OCI-LY3 (cell line): ENCODE data around the gene POLR2B.
A peak's percentile ranks its signal among the peaks of the same experiment; 100 is the strongest.
"Not testable (repeated sequence)": the region's sequence is repeated elsewhere in the genome, so short reads cannot be mapped to it uniquely, and the experiment has no call there.

Experiments used
- H2AFZ ChIP-seq: fragments of 200-600, 300-600 bp; shearing (Covaris generic); 2 replicates; pipeline ENCODE4 v1.6.0; 2014; ENCODE audit warnings: antibody characterized with exemption, low read depth, low read length
- H3K27ac ChIP-seq: fragments of 200-600, 300-600 bp; sonication (generic); 2 replicates; pipeline ENCODE4 v1.5.1; 2014; ENCODE audit warnings: mild to moderate bottlenecking, low read length, moderate library complexity, mixed read lengths
- H3K27me3 ChIP-seq: fragments of 200-600, 300-600 bp; sonication (generic); 2 replicates; pipeline ENCODE4 v1.6.1; 2014; ENCODE audit warnings: low read depth, low read length, mixed read lengths
- H3K36me3 ChIP-seq: fragments of 200-600, 300-600 bp; sonication (generic); replicated peaks from 2 replicates; pipeline ENCODE3; 2014; ENCODE audit warnings: low read depth, low read length, mixed read lengths
- H3K4me1 ChIP-seq: fragments of 300-600, 200-600 bp; sonication (generic); 2 replicates; pipeline ENCODE4 v1.6.1; 2014; ENCODE audit warnings: low read length, mixed read lengths
- H3K4me2 ChIP-seq: fragments of 200-600, 300-600 bp; sonication (generic); 2 replicates; pipeline ENCODE4 v1.6.1; 2014; ENCODE audit warnings: low read length, mixed read lengths
- H3K4me3 ChIP-seq: fragments of 300-600, 200-600 bp; sonication (generic); 2 replicates; pipeline ENCODE4 v1.5.1; 2014; ENCODE audit warnings: antibody characterized with exemption, mild to moderate bottlenecking, low read length, moderate library complexity
- H3K79me2 ChIP-seq: fragments of 300-600, 200-600 bp; shearing (Covaris generic); 2 replicates; pipeline ENCODE4 v1.6.1; 2014; ENCODE audit warnings: mild to moderate bottlenecking, low read length, mixed read lengths
- H3K9ac ChIP-seq: fragments of 300-600, 200-600 bp; shearing (Covaris generic); 2 replicates; pipeline ENCODE4 v1.6.0; 2014; ENCODE audit warnings: mild to moderate bottlenecking, low read length, moderate library complexity
- H3K9me3 ChIP-seq: fragments of 200-600, 300-600 bp; shearing (Covaris generic); 2 replicates; pipeline ENCODE4 v1.6.1; 2014; ENCODE audit warnings: low read length, mixed read lengths; ENCODE audit not compliant: insufficient read depth
- H4K20me1 ChIP-seq: fragments of 200-600, 300-600 bp; sonication (generic); 2 replicates; pipeline ENCODE4 v1.6.1; 2016; ENCODE audit warnings: low read length, mixed read lengths; ENCODE audit not compliant: insufficient read depth
- CTCF ChIP-seq: fragments of 200-600, 300-600 bp; sonication (generic); IDR thresholded peaks from 2 replicates; pipeline ENCODE4 v1.5.1; 2014; ENCODE audit warnings: antibody characterized with exemption, low read length, low read depth
- EZH2phosphoT487 ChIP-seq: fragments of 200-600 bp; shearing (Covaris generic); IDR thresholded peaks from 2 replicates; pipeline ENCODE4 v1.6.1; 2018; ENCODE audit warnings: antibody characterized with exemption, mixed run types, low read depth

Gene POLR2B

GRCh38 chr4:56978750-56979303, at the start of gene POLR2B:
Gene POLR2B, plus strand, starts transcription at chr4:56978896. Its CDS starts 90 bp downstream, at chr4:56978986.
- H3K9ac ChIP-seq, result peak within 1 kb of the TSS; percentile 88
- H3K4me1 ChIP-seq, result peaks cover 14% of the 10 kb centered on the region
- H2AFZ ChIP-seq, result peak within 1 kb of the TSS; percentile 33; the same call in 1 of the 2 replicates
- peak within 1 kb of the TSS; percentile 97 for H3K4me3 ChIP-seq
- peak within 1 kb of the TSS; percentile 94 for H3K27ac ChIP-seq
- H4K20me1 ChIP-seq, result peaks cover 44% of the 10 kb centered on the region
- peak within 1 kb of the TSS; percentile 68 for H3K4me2 ChIP-seq
- H3K79me2 ChIP-seq, result peaks cover 91% of the 10 kb centered on the region
- peaks cover 31% of the 10 kb centered on the region for H3K36me3 ChIP-seq
- no peaks in the 10 kb centered on the region for H3K27me3 ChIP-seq
- peaks cover 3% of the 10 kb centered on the region; the same call in 1 of the 2 replicates for H3K9me3 ChIP-seq
- no peak for TF ChIP-seq EZH2phosphoT487
- TF ChIP-seq CTCF, result no peak

- H3K27ac ChIP-seq, result no peak overlapping the region
- no peak overlapping the region for H3K9ac ChIP-seq
- H3K4me2 ChIP-seq, result no peak overlapping the region
- H3K79me2 ChIP-seq, result peaks cover 27% of the 10 kb centered on the region
- H3K36me3 ChIP-seq, result peaks cover 40% of the 10 kb centered on the region
- H3K9me3 ChIP-seq, result no peaks in the 10 kb centered on the region
- peaks cover 13% of the 10 kb centered on the region for H3K4me1 ChIP-seq
- H3K4me3 ChIP-seq, result no peak overlapping the region
- no peak for TF ChIP-seq EZH2phosphoT487
- TF ChIP-seq CTCF, result no peak
- H4K20me1 ChIP-seq, result peaks cover 19% of the 10 kb centered on the region
- H3K27me3 ChIP-seq, result no peaks in the 10 kb centered on the region
- no peak overlapping the region for H2AFZ ChIP-seq
These were observed 48.1 kb upstream of the POLR2B start for GRCh38 chr4:56930638-56931037.

- no peaks in the 10 kb centered on the region for H3K9me3 ChIP-seq
- H3K4me3 ChIP-seq, result no peak overlapping the region
- peaks cover 19% of the 10 kb centered on the region for H4K20me1 ChIP-seq
- peaks cover 27% of the 10 kb centered on the region for H3K79me2 ChIP-seq
- H3K4me2 ChIP-seq, result peak overlapping the region; percentile 45
- TF ChIP-seq CTCF, result no peak
- TF ChIP-seq EZH2phosphoT487, result no peak
- H3K36me3 ChIP-seq, result peaks cover 40% of the 10 kb centered on the region
- H3K27me3 ChIP-seq, result no peaks in the 10 kb centered on the region
- no peak overlapping the region for H3K27ac ChIP-seq
- H3K9ac ChIP-seq, result no peak overlapping the region
- H2AFZ ChIP-seq, result no peak overlapping the region
- peaks cover 13% of the 10 kb centered on the region for H3K4me1 ChIP-seq
These were observed 46.8 kb upstream of the POLR2B start for GRCh38 chr4:56931924-56932323.

- no peaks in the 10 kb centered on the region for H3K4me1 ChIP-seq
- no peaks in the 10 kb centered on the region for H3K9me3 ChIP-seq
- H3K27ac ChIP-seq, result no peak overlapping the region
- peaks cover 15% of the 10 kb centered on the region for H3K36me3 ChIP-seq
- TF ChIP-seq CTCF, result no peak
- TF ChIP-seq EZH2phosphoT487, result no peak
- H2AFZ ChIP-seq, result no peak overlapping the region
- no peak overlapping the region for H3K4me3 ChIP-seq
- H3K27me3 ChIP-seq, result no peaks in the 10 kb centered on the region
- peaks cover 5% of the 10 kb centered on the region for H4K20me1 ChIP-seq
- peaks cover 6% of the 10 kb centered on the region for H3K79me2 ChIP-seq
- H3K4me2 ChIP-seq, result no peak overlapping the region
- no peak overlapping the region for H3K9ac ChIP-seq
These were observed 41.4 kb upstream of the POLR2B start for GRCh38 chr4:56937262-56937661.

- H3K79me2 ChIP-seq, H3K27ac ChIP-seq, H3K9me3 ChIP-seq, H3K36me3 ChIP-seq, H3K4me3 ChIP-seq, H3K9ac ChIP-seq, H3K4me2 ChIP-seq, H2AFZ ChIP-seq, H3K27me3 ChIP-seq, H4K20me1 ChIP-seq, H3K4me1 ChIP-seq: not testable (repeated sequence)
These were observed 38.9 kb upstream of the POLR2B start for GRCh38 chr4:56939826-56940225.
